Measurements from ENCODE around the gene KCNK6. TPM values are rescaled to one million over a fixed set of nuclear protein-coding genes. Genes with fewer than 3 reads are reported as not detected.
A peak's percentile ranks its signal among the peaks of the same experiment; 100 is the strongest.
"Not testable (repeated sequence)": the region's sequence is repeated elsewhere in the genome, so short reads cannot be mapped to it uniquely, and the experiment has no call there.

KCNK6 gene
- total RNA-seq, 4 donors from 2014 or later = 20.7 to 29.6 (median 25.5) TPM

GRCh38 chr19:38362076-38362945 lies 42.7 kb downstream of the KCNK6 start:
- TF ChIP-seq POLR2A (IDR thresholded peaks at IDR 0.05) = no peak
- no peak for TF ChIP-seq CTCF (IDR thresholded peaks at IDR 0.05)
- 2 to 3% methylated on average over 45 to 50 of the region's 68 CpGs for WGBS, 2 donors
- DNase-seq (ENCODE audit: low spot score in 2 of 2) = peak; percentile 85 to 96
- H3K4me3 ChIP-seq (ENCODE audit: low read depth, poor library complexity, severe bottlenecking) = peak overlapping the region; percentile 34
- intact Hi-C loops (cut with DNase I; ENCODE audit: low total_unique reads) = no loop called here

- WGBS, 2 donors = 77 to 81% methylated on average over 15 of the region's 16 CpGs
- DNase-seq (ENCODE audit: low spot score in 2 of 2); intact Hi-C loops (cut with DNase I; ENCODE audit: low total_unique reads); H3K4me3 ChIP-seq (ENCODE audit: low read depth, poor library complexity, severe bottlenecking): not testable (repeated sequence)
Measured at GRCh38 chr19:38362946-38363688, 43.5 kb downstream of the KCNK6 start.

- DNase-seq (ENCODE audit: low spot score in 2 of 2) = no peak
- H3K4me3 ChIP-seq (ENCODE audit: low read depth, poor library complexity, severe bottlenecking) = no peak overlapping the region
- TF ChIP-seq POLR2A (IDR thresholded peaks at IDR 0.05) (no peak), CTCF (IDR thresholded peaks at IDR 0.05) (no peak)
- intact Hi-C loops (cut with DNase I; ENCODE audit: low total_unique reads) = no loop called here
- WGBS, 2 donors = 78 to 80% methylated on average over 12 of the region's 12 CpGs
Measured at GRCh38 chr19:38367041-38367440, 47.4 kb downstream of the KCNK6 start.

GRCh38 chr19:38369584-38369983 lies 49.9 kb downstream of the KCNK6 start:
- H3K4me3 ChIP-seq (ENCODE audit: low read depth, poor library complexity, severe bottlenecking) = no peak overlapping the region
- no peak for TF ChIP-seq POLR2A (IDR thresholded peaks at IDR 0.05)
- no peak for TF ChIP-seq CTCF (IDR thresholded peaks at IDR 0.05)
- 86 to 87% methylated on average over 2 of the region's 2 CpGs for WGBS, 2 donors
- DNase-seq (ENCODE audit: low spot score in 2 of 2) = no peak
- intact Hi-C loops (cut with DNase I; ENCODE audit: low total_unique reads) = no loop called here

- intact Hi-C loops (cut with DNase I; ENCODE audit: low total_unique reads) = no loop called here
- no peak overlapping the region for H3K4me3 ChIP-seq (ENCODE audit: low read depth, poor library complexity, severe bottlenecking)
- WGBS, 2 donors = 68 to 82% methylated on average over 12 of the region's 12 CpGs
- DNase-seq (ENCODE audit: low spot score in 2 of 2) = no peak
- TF ChIP-seq CTCF (IDR thresholded peaks at IDR 0.05) (no peak), POLR2A (IDR thresholded peaks at IDR 0.05) (no peak)
Measured at GRCh38 chr19:38370299-38370698, 50.7 kb downstream of the KCNK6 start.

GRCh38 chr19:38371081-38371480 lies 51.4 kb downstream of the KCNK6 start:
- 65 to 66% methylated on average over 6 of the region's 6 CpGs for WGBS, 2 donors
- intact Hi-C loops (cut with DNase I; ENCODE audit: low total_unique reads) = no loop called here

More at GRCh38 chr19:38371081-38371480, 51.4 kb downstream of the KCNK6 start:
- no peak overlapping the region for H3K4me3 ChIP-seq (ENCODE audit: low read depth, poor library complexity, severe bottlenecking)
- no peak for DNase-seq (ENCODE audit: low spot score in 2 of 2)
- no peak for TF ChIP-seq POLR2A (IDR thresholded peaks at IDR 0.05)
- no peak for TF ChIP-seq CTCF (IDR thresholded peaks at IDR 0.05)

All from lower leg skin (tissue), 4 donors.